HG02642 (cell line): ENCODE data around the gene MARVELD2.

ENCODE experiments used
- ATAC-seq: cut with Tn5 transposase; IDR thresholded peaks from one replicate; pipeline ENCODE4 v1.9.1; 2021; ENCODE audit warnings: mild to moderate bottlenecking; ENCODE audit not compliant: unreplicated experiment, poor library complexity

The MARVELD2 gene

DNA sequence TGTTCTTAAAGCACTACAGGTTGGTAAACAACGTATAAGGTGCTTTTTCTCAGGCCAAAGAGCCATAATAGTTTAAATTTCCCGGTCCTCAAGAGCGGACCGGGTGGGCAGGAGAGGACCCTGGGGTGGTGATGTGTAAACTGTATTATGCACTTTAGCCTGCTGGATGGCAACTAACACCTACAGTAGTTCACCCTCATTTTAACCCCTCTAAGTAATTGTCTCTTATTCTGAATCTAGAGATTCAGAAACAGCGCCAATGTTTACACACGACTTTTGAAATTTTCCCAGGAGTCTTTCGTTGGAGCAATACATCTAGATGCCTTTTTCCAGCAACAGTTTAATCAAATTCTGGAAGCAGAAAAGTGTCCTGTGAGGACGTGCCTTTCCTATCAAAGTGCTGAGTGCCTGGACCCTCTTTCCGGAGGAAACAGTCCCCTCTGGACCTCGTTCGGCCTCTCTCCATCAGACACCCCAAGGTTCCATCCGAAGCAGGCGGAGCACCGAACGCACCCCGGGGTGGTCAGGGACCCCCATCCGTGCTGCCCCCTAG, 77.0 kb downstream of the MARVELD2 start:
- ATAC-seq = no peak

DNA sequence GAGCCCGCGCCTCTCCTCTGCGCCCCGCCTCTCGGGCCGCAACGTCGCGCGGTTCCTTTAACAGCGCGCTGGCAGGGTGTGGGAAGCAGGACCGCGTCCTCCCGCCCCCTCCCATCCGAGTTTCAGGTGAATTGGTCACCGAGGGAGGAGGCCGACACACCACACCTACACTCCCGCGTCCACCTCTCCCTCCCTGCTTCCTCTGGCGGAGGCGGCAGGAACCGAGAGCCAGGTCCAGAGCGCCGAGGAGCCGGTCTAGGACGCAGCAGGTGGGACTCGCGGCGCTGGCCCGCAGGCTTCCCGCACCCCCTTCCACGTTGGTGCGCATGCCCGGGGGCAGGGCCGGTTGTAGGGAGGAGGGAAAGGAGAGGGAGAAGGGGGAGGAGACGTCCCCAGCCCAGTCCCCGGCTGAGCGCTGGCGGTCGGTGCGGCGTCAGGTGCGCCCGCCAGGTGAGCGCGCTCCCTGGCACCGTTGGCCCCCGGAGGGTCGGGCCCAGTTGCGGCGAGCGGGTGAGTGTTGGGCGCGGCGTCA, 77.5 kb downstream of the MARVELD2 start, which contains the start of gene OCLN:
Gene OCLN, plus strand, starts transcription at position 400 of the 532 bp plus-strand sequence. CDS start 11,455 bp downstream, outside the sequence.
- peak; percentile 62 for ATAC-seq

DNA sequence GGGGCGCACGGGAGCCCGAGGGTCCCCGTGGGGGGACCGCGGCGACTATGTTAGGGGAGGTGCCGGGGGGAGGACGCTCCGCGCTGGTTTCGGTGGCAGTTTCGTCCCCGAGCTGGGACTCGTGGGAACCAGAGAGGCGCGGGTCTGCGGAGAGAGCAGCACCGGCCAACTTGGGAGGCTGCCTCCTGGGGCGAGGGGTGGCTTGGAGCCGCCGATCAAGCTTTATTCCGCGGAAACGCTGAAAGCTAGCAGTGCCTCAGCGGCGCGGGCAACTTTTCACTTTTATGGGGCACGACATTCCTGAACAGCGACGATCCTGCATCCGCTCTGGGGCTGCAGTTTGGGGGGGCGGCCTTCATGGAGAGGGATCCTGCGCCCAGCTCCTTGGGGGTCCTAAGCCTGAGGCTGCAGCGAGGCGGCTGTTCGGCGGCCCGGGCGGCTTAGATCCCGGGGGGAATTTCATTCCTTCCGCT, 78.0 kb downstream of the MARVELD2 start:
- ATAC-seq = peak; percentile 53

- no peak for ATAC-seq
These were observed 78.6 kb downstream of the MARVELD2 start for GRCh38 chr5:69493396-69494133.
